Activated CD8-positive, alpha-beta T cell treated with anti-CD3 and anti-CD28 coated beads for 36 hours (primary cell): ENCODE data around the gene TMPRSS2. TPM values are rescaled to one million over a fixed set of nuclear protein-coding genes. Genes with fewer than 3 reads are reported as not detected.

Experiments used
- ATAC-seq: fragments of 200-7000 bp; cut with Tn5 transposase; one replicate; pipeline ENCODE4 v1.10.0; 2021; ENCODE audit warnings: mild to moderate bottlenecking, moderate library complexity
- CTCF ChIA-PET: fragments of 350-600 bp; sonication (Branson Sonifier 250); formaldehyde crosslinking; loops from one replicate; lab custom pipeline; 2021; ENCODE audit warnings: antibody characterized with exemption; lab: Charles Lee
- POLR2A ChIA-PET: fragments of 350-600 bp; sonication (Branson Sonifier 250); formaldehyde crosslinking; loops from one replicate; lab custom pipeline; 2021; ENCODE audit warnings: antibody characterized with exemption; lab: Charles Lee
- DNase-seq: peaks from one replicate; pipeline ENCODE4 v3.0.0-alpha.2; 2020
- H3K27ac Mint-ChIP-seq: one replicate; pipeline ENCODE4 v1.8.0; 2021; ENCODE audit warnings: mild to moderate bottlenecking, mixed read lengths
- H3K27me3 Mint-ChIP-seq: one replicate; pipeline ENCODE4 v1.8.0; 2021; ENCODE audit warnings: mixed read lengths
- H3K36me3 Mint-ChIP-seq: one replicate; pipeline ENCODE4 v1.8.0; 2021; ENCODE audit warnings: low read depth, mixed read lengths
- H3K4me1 Mint-ChIP-seq: one replicate; pipeline ENCODE4 v1.8.0; 2021; ENCODE audit warnings: low read depth, mixed read lengths
- H3K4me3 Mint-ChIP-seq: one replicate; pipeline ENCODE4 v1.8.0; 2021; ENCODE audit warnings: mild to moderate bottlenecking, moderate library complexity, mixed read lengths
- H3K9me3 Mint-ChIP-seq: one replicate; pipeline ENCODE4 v1.8.0; 2021; ENCODE audit warnings: mixed read lengths
- CTCF ChIP-seq: fragments of 200-600 bp; IDR thresholded peaks from one replicate; pipeline ENCODE4 v1.8.0; 2022; ENCODE audit warnings: antibody characterized with exemption, mild to moderate bottlenecking
- intact Hi-C: fragments of 100-400 bp; cut with micrococcal nuclease; formaldehyde crosslinking; loops from one replicate; pipeline ENCODE4 v1.10.0; 2022
- total RNA-seq, 2 experiments: library from RNA; stranded (reverse); gene quantifications; one replicate each; pipeline ENCODE4 v1.2.3, GENCODE V29; 2021

The TMPRSS2 gene
- total RNA-seq, 2 experiments from 2014 or later = not detected

GRCh38 chr21:41470054-41470453 lies 37.9 kb downstream of the TMPRSS2 start:
- POLR2A ChIA-PET = no interaction called here
- no peak for DNase-seq
- no peak overlapping the region for H3K4me3 Mint-ChIP-seq
- no peaks in the 10 kb centered on the region for H3K36me3 Mint-ChIP-seq
- no peak for TF ChIP-seq CTCF
- H3K27ac Mint-ChIP-seq = no peak overlapping the region
- ATAC-seq = no peak
- peaks cover 19% of the 10 kb centered on the region for H3K27me3 Mint-ChIP-seq
- H3K4me1 Mint-ChIP-seq = no peaks in the 10 kb centered on the region
- CTCF ChIA-PET = interaction anchor here (2.3 kb wide), 1 partner anchor 187 kb away, joined by 7 read pairs; no protein-coding TSS in a partner anchor
- no peaks in the 10 kb centered on the region for H3K9me3 Mint-ChIP-seq
- intact Hi-C loops = no loop called here

GRCh38 chr21:41466024-41466820 lies 41.7 kb downstream of the TMPRSS2 start:
- H3K4me3 Mint-ChIP-seq = no peak overlapping the region
- DNase-seq (no peak), ATAC-seq (no peak)
- H3K36me3 Mint-ChIP-seq = no peaks in the 10 kb centered on the region
- no peak overlapping the region for H3K27ac Mint-ChIP-seq
- no peaks in the 10 kb centered on the region for H3K9me3 Mint-ChIP-seq
- no peak for TF ChIP-seq CTCF
- intact Hi-C loops = no loop called here
- POLR2A ChIA-PET = interaction anchor here (0.8 kb wide), 1 partner anchor 174 kb away, joined by 3 read pairs; no protein-coding TSS in a partner anchor
- H3K4me1 Mint-ChIP-seq = no peaks in the 10 kb centered on the region
- CTCF ChIA-PET = interaction anchor here (1.6 kb wide), 1 partner anchor 183 kb away, joined by 4 read pairs; no protein-coding TSS in a partner anchor
- H3K27me3 Mint-ChIP-seq = peaks cover 19% of the 10 kb centered on the region

- POLR2A ChIA-PET = no interaction called here
- intact Hi-C loops = no loop called here
- peaks cover 15% of the 10 kb centered on the region for H3K27me3 Mint-ChIP-seq
- no peaks in the 10 kb centered on the region for H3K4me1 Mint-ChIP-seq
- H3K36me3 Mint-ChIP-seq = no peaks in the 10 kb centered on the region
- no peak overlapping the region for H3K27ac Mint-ChIP-seq
- TF ChIP-seq CTCF = no peak
- no peak for ATAC-seq
- DNase-seq = no peak
- H3K9me3 Mint-ChIP-seq = no peaks in the 10 kb centered on the region
- no peak overlapping the region for H3K4me3 Mint-ChIP-seq
- CTCF ChIA-PET = interaction anchor here (1.6 kb wide), 1 partner anchor 182 kb away, joined by 4 read pairs; no protein-coding TSS in a partner anchor
Observed at GRCh38 chr21:41465176-41465781, 42.7 kb downstream of the TMPRSS2 start.

- DNase-seq (peak; percentile 64), ATAC-seq (peak; percentile 85)
- Mint-ChIP-seq H3K27me3 (no peaks in the 10 kb centered on the region), H3K4me3 (no peak overlapping the region), H3K4me1 (no peaks in the 10 kb centered on the region), H3K36me3 (no peaks in the 10 kb centered on the region), H3K27ac (no peak overlapping the region), H3K9me3 (no peaks in the 10 kb centered on the region)
- intact Hi-C loops = loop anchor here (1.0 kb wide), 1 partner anchor 178 kb away; no protein-coding TSS in a partner anchor
- TF ChIP-seq CTCF = peak; percentile 76
- ChIA-PET CTCF (interaction anchor here (1.0 to 1.4 kb wide), 5 partner anchors 9 to 180 kb away, joined by 3 to 15 read pairs (median 4); no protein-coding TSS in a partner anchor), POLR2A (no interaction called here)
Observed at GRCh38 chr21:41460578-41461527, 47.1 kb downstream of the TMPRSS2 start.
